Mammary epithelial cell (primary cell): ENCODE results near the gene RPS6KA5.

ENCODE experiments used
- CTCF ChIP-seq, 2 donors: IDR thresholded peaks in 1 of 2; conservative IDR thresholded peaks in 1 of 2; 2 replicates each; pipeline ENCODE4 v1.5.1; 2011 to 2012; ENCODE audit warnings: inconsistent platforms in 2 of 2, low read length in 2 of 2, mild to moderate bottlenecking in 2 of 2, control low read depth in 1 of 2, low read depth in 1 of 2; ENCODE audit not compliant: insufficient read depth in 1 of 2; ENCODE audit errors: extremely low read depth in 1 of 2
- EZH2 ChIP-seq: IDR thresholded peaks from 2 replicates; pipeline ENCODE4 v1.6.1; 2012; ENCODE audit warnings: low read length, inconsistent platforms, borderline replicate concordance

- TF ChIP-seq EZH2: no peak
- no peak for TF ChIP-seq CTCF (conservative IDR thresholded peaks at IDR 0.05 in 1 of 2, IDR thresholded peaks at IDR 0.05 in 1 of 2; ENCODE audit: extremely low read depth in 1 of 2, insufficient read depth in 1 of 2, low read depth in 1 of 2, low read length in 2 of 2)
These were observed 231.6 kb downstream of the RPS6KA5 start for GRCh38 chr14:90828642-90829487.
